Measurements from ENCODE around the gene WNT4.

WNT4 gene

DNA sequence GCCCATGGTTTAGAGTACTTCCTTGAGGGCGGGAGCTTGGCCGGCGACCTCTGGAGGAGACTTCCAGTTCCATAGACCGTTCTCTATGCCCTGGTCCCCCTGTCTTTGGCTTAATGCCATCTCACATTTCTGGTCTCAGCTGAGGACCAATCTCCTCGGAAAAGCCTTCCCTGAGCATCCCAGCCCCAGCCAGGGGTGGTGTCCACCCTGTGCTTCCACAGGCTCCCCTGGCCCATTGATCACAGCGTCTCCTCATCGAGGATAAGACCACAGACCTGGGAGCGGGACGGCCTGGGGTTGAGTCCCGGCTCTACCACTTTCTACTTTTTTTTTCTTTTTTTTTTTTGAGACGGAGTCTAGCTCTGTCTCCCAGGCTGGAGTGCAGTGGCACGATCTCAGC is 14.5 kb downstream of the WNT4 start:
- no peak for DNase-seq

DNA sequence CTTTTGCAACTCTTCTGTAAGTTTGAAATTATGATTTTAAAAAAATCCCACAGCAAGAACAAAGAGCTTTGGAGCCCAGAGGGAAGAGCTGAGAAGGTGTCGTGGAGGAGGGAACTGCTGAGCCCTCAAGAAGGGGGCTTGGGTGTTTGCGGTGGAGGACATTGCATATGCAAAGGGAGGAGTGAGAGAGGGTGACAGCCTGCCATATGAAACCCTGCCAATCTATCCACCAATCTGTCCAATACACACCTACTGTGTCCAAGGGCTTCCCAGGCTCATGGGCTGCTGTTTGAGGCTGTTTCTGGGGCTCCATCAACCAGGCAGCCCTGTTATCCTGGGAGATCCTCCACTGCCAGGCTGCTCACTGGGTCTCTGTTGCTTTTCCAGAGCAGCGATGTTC is 15.2 kb downstream of the WNT4 start:
- DNase-seq = no peak

DNA sequence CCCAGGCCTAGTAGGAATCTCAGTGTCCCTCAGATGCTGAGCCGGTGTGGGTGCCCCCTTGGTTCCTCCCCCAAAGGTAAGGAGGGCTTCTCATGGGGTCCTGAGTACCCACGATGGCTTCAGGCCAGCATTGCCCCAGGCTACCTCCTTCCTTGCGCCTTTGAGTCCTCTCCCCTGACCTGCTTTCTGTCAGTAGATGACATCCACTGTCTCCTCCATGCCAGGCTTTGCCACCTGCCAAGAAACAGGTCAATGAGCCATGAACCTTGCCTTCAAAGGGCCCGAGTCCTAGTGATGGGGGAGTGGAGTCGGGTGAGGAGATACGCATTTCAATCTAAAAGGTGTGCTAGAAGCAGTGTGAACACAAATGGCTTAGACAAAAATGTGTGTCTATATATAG is 15.6 kb downstream of the WNT4 start:
- no peak for DNase-seq

DNA sequence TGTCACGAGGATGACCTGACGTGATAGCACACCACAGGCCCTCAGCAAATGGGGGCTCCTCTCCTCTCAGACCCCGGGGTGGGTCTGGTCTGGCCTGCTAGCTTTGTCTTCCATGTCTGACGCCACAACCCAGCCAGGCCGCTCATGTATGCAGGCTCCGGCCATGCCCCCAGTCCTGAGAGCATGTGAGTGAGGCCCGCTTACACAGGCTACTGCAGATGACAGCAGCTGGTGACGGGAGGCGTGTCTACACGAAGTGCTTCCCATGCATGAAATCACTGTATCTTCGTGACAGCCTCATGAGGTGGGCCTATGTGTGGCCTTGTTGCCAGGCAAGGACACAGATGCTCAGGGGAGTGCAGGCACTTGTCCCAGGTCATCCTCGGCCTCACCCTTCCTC is 16.4 kb downstream of the WNT4 start:
- DNase-seq = no peak

DNA sequence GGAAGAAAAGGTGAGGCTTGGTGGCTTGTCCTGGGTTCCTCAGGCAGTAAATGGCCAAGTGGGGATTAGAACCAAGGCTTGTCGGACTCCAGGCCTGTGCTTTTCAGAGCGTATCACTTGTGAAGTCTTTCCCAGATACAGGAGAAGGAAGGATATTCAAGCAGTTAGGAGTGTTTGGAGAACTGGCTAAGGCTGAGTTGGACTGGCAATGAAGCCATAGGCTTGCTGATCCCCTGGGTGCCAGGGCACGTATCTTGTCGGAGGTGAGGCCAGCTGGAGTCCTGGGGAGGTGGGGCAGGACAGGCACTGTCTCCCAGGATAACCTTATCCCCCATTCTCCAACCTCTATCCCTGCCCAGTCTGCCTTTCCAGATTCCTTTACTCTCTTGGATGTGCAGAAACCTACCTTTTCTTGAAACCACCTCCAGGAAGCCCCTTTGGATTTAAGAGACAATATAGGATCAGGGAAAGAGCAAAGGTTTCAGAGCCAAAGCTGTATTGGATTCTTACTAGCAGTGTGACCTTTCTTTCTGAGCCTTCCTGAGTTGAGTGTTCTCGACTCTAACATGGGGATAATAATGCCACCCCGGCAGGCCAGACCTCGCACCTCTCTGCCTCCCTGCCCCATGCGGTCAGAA is 18.2 kb downstream of the WNT4 start:
- DNase-seq = no peak

DNA sequence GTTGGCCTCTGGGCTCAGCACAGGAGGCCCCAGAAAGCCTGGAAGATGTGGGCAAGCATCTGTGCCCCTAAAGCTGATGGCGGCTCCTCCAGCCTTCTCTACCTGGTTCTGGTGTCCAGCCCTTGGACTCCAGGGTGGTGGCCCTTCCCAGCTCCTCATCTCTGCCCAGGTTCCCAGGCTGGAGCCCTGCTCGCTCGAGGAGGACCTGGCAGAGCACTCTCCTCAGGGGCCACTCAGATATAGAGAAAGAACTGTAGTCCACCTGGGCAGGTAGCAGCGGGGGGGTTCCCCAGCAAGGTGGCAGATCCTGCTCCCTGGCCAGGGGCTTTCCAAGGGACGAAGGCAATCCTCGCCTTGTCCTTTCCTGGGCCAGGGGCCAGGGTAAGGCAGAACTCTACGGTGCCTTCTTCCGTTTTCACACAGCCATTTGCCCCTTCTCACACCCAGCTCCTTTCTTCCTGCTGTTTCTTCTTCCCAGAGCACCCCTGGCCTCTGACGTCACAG is 18.9 kb downstream of the WNT4 start:
- DNase-seq = no peak

DNA sequence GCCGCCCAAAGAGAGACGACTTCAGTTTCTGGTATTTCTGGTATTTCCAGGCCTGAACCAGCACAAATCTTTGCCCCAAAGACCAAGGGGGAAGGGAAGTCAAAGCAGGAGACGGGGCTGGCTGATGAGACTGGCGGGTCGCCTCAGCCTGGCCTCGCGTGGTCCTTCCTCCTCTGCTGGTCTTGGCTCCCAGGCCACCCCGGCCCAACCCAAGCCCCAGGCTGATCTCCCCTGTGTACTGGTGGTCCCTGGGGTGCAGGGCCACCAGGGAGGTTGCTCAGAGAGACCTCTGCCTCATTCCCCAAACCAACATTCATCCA is 19.9 kb downstream of the WNT4 start:
- no peak for DNase-seq

DNA sequence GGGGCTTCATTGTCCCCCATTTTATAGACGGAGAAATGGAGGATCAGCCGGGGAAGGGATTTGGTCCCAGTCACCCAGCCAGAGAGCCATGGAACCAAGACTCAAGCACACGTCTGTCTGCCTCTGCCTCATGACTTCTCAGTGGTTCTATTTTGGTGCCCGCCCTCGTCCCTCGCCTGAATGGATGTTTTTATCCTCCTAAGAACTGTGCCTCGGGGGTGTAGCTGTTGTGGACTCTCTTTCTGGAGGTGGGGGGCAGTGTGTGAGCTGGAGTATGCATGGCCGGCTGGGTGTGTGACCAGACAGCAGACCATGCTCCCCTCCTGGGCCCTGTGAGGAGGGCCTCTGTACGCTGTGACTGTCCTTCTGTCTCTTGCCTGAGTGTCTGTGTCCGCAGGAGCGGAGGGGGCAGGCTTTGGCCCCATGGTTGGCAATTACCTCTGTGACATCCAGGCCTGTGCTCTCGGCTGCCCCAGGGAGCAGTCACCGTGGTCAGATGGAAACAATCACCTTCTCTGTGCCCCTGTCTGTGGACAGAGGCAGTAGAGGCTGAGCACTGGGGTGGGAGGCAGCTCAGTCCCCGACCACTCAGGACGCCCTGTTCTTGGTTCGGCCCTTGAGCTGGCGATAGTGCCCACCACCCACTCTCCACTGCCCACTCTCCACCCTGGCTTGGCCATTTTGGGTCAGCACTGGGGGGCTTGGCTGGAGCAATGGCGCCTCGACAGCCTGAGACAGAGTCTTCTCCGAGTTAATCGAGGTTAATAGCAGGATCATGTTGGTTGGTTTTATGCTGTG is 20.4 kb downstream of the WNT4 start:
- no peak for DNase-seq

DNA sequence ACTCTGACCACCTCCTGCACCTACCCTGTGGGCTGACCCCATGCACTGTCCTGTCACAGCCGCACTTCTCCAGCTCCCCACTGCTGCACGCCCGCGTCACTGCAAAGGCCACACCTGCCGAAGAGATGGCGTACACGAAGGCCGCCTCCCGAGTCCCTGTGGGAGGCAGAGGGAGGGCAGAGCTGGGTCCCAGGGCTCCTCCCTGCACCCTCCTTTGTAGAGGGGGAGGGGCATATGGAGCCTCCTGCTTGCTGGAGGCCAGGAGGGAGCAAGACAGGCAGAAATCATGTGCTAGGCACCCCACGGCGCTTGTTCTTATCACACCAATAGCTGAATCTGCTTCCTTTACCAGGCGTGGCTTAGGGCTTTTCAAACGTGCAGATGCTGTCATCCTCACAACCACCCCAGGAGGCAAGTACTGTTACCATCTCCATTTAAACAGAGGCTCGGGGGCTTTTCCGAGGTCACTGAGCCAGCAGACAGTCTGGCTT is 21.4 kb downstream of the WNT4 start:
- no peak for DNase-seq

DNA sequence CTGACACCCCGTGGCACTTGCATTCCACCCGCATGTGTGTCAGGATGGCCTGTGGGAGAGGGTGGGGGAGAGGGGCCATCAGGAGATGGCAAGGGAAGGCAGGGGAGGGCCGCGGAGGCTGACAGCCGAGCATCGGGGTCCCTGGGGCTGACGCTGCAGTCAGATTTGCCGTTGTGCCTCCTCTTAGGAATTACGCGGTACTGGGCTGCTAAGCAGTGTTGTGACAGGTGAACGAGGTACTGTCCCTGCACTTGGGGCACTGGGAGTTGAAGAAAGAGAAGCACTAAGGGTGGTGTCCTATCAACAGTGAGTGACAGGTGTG is 22.5 kb downstream of the WNT4 start:
- no peak for DNase-seq

DNA sequence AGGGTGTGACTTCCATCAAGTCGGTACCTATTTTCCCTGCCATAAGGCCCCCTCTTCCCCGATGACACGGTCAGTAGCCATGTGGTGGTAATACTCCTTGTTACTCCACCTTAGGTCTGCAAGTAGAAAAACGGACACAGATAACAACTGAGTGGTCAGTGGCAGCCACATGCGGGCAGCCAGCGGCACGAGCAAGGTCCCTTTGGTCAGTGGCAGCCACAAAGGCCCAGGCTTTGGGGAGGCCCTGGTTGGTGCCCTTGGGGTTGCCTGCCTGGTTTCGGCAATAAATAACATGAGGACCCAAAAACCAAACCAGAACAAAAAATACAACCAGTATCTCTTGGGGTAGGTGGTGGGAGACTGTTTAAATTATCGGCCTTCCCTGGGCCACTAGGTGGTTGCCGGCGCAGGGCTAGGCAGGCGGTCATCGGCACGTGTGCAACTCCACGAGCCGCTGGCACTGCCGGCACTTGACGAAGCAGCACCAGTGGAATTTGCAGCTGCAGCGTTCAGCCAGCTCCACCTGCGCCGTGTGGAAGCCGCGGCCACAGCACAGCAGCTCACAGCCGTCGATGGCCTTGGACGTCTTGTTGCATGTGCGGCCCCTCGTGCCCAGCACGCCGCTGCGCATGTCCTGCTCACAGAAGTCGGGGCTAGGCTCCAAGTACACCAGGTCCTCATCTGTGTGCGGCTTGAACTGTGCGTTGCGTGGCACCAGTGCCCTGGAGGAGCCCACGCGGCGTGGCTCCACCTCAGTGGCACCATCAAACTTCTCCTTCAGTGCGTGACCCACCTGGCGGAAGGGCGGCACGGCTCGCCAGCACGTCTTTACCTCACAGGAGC is 23.1 kb downstream of the WNT4 start:
- DNase-seq = no peak

DNA sequence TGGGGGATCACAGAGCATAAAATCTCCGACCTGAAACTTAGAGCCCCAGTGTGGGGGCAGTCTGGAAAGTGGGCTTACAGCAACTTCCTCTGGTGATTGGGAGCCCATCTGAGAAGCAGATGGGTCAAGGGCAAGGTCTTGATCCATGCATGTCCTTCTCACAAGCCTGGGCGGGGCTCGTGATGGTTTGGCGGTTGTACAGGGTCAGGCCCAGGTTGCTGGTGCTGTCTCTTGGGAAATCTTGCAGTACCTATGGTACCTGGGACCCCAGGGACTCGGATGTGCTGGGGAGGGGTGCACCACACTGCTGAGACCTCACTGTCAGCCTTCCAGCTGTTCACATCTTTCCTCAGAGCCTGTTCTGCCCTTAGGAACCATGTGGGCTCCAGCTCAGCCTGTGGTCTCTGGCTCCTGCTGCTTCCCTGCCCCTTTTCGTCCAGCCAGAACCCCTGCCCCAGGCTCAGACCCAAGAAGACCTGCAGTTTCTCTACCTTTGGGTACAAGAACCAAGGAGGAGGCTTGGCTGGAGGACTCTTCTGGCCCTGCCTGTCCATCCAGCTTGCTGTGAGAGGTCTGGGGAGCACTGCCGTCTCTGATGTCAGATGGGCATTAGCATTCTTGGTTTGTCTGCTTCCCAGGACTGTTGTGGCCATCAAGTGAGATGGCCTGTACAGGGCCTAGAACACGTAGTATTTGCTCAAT is 24.5 kb downstream of the WNT4 start:
- DNase-seq = no peak

DNA sequence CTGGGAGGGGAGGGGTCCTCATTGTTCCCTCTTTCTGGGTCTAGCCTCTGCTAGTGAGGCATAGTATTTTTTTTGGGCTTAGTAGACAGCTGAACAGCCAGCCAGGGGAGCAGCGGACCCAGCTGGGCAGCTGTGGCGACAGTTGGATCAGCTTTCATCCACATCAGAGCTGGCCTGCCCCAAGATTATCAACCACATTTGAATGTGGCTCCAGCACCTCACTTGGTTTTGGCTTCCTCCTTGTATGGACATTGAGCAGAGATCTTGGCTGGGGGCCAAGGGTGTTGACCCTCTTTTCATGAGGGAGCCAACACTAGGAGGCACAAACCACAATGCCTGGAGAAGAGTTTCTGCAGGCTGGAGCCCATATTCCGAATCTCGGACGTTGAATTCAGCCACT is 25.0 kb downstream of the WNT4 start:
- DNase-seq = no peak

DNA sequence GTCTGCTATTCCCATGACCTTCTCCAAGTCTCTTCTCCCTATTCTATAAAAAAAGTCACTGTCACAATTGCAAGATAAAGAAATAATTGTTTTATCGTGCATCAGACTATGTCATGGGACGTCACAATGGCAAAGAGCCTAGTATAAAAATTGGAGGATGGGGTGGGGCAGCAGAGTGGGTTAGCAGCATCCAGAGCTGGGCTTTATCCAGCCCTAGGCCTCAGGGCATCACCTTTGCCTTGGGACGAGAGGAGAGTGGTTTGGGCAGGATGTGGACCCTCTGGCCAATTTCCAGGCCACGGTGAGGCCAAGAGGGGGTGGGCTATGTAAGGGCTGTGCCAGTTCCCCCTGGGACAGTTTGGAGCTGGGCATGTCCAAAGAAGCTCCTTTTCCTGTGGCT is 25.7 kb downstream of the WNT4 start:
- DNase-seq = no peak

DNA sequence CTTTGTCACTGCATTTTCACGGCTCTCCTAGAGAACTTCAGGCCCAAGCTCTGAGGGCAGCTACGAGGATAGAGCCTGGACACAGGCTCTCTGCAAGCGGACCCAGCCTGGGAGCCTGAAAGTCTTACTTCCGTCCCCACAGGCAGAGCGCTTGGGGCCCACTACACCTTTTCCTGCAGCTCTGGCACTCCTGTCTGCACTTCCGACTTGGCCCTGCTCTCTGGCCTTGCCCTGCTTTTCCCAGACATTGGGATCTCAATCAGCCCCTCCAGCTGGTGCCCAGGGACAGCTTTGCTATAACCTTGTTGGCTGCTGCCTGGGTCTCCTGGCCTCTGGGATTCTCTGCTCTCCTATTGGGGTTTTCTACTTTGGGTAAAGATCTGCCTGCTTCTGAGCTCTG is 27.6 kb downstream of the WNT4 start:
- DNase-seq = no peak

DNA sequence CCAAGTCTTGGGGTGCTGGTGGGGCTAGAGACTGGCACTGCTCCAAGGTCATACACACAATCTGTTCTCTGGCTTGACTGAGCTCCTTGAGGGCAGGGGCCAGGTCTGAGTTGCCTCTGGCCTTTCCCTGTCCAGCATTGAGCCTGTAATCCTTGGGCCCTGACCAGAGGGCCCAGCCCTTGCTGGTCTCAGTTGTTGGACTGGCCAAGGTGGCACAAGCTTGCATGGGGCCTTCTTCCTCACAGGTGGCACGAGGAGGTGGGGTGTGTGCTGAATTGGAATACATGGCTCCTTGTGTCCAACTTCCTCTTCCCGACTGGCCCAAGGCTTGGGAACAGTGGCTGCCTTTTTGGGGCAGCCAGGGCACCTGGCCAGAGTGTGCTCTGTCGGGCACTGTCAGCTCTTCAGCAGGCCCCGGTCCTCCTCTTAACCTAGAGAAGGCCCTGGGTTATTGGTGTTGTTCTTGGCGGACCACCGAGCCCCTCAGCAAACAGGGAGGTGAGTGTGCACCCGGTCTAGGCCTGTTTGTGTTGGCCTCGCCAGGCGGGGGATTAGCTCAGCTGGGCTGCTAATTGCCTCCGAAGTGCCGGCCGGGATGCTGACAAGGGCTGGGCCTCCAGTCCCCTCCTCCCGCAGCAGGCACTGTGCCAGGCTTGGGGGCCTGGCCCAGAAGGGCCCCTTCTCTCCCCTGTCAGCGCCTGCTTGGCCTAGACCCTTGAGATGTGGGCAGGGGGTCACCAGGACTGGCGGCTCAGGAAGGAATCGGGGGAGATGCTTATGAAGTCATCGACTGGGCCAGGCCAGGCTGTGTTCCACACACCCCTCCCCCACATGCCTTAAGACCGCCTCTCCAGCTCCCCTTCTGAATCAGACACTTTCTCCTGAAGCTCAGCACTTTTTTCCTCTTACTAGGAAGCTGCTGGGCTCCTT is 28.5 kb downstream of the WNT4 start:
- no peak for DNase-seq

DNA sequence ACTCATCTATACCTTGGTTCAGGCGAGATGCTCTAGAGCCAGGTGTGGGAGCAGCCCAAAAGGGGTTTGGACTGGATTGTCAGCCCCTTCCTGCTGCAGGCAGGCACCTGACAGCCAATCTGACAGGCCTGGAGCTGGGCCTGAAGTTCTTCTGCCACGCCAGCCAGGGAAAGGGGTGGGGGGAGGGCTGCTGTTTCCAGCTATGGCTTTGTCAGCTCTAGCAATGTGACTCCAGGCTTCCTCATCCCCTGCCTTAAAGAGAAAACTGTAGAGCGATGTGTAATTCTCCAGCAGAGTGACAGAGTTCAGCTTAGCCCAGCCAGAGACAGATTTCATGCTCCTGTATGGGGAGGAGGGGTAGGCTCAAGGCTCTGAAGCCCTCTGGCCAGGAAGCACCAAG is 30.3 kb downstream of the WNT4 start:
- no peak for DNase-seq

DNA sequence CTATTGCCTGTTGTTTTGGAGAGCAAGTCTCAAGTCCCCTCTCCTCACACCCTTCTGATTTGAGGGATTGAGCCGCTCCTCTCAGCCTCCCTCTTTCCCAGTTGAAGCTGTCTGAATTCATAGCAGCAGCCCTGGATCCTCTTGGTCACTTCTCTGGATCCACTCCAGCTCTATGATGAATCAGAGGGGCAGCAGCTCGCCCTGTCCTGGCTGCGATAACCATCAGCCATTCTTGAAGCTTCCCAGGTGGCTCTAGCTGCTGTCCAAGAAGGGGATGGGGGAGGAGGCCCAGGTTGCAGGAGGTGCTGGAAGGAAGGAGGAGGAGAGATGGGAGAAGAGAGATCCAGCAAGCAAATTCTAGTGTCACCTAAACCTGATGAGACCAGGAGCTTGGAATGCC is 31.3 kb downstream of the WNT4 start:
- no peak for DNase-seq

DNA sequence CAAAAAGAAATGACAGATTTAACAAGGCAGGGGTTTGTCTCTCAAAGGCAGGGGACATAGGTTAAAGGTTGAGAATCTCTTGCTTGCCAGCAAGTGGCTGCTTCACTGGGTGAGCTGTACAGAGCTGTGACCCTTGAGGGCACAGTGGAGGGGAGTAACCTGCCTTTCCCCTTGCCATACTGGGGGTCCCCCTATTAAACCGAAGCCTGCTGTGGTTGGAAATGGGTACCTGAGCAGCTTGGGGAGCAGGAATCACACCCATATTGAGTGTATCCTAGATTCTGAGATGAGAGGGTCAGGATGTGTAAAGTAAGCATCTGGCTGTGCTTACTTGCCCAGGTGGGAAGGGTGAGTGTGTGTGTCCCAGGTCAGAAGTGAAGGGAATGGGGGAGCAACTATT is 31.8 kb downstream of the WNT4 start:
- no peak for DNase-seq

DNA sequence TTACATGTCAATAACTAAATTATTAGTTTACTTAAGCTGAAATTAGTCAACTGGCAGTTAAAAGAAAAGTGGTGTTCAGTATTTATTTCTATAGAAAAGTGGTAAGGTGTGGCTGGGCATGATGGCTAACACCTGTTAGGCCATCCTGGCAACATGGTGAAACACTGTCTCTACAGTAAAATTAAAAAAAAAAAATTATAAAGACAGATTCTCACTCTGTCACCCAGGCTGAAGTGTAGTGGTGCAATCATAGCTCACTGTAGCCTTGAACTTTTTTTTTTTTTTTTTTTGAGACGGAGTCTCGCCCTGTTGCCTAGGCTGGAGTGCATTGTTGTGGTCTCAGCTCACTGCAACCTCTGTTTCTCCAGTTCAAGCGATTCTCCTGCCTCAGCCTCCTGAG is 32.9 kb downstream of the WNT4 start:
- no peak for DNase-seq

DNA sequence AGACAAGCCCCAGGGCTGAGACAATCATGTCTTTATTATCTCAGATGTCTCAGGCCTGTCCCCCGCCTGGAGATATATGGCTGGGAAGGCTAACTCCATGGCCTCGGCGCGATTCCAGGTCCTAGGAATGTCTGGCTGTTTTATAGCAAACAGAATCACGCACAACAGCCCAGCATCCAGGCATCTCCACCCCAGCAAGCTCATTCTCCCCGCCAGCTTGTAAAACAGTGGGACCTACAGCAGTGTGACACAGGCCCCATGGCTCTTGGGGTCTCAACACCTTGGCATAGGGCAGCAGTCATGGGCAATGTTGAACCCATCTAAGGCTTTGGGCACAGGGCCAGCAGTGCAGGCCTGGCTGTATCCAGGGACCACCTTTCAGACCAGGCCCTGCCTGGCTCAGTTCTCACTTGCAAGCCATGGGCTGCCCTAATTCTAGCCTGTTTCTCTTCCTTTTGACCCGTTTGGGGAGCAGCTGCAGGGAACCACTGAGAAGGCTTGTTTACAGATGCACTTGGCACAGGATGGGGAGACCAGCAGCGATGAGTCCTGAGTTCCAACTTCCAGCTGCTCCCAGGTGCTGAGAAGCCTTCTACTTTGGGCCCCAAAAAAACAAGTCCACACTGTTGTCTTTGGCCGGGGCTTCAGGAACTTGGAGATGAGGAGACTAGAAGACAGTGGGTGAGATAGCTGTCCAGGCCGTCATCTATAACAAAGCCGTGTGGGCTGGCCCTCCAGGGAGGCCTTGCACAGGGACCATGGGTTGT is 34.4 kb downstream of the WNT4 start:
- no peak for DNase-seq

Data from GF-D8 (cell line).